Kidney epithelial cell (primary cell): Measurements from ENCODE around the gene RTN3. TPM values are rescaled to one million over a fixed set of nuclear protein-coding genes. Genes with fewer than 3 reads are reported as not detected.

ENCODE experiments used
- DNase-seq: peaks from one replicate; pipeline ENCODE4 v3.0.0-alpha.2; 2010; ENCODE audit warnings: low read depth
- H3K27me3 ChIP-seq: 2 replicates; pipeline ENCODE4 v1.6.0; 2011; ENCODE audit warnings: low read length; ENCODE audit not compliant: control insufficient read depth, insufficient read depth
- H3K36me3 ChIP-seq: 2 replicates; pipeline ENCODE4 v1.5.1; 2011; ENCODE audit warnings: low read length; ENCODE audit not compliant: control insufficient read depth, insufficient read depth
- H3K4me3 ChIP-seq: 2 replicates; pipeline ENCODE4 v1.5.1; 2011; ENCODE audit warnings: low read depth, mild to moderate bottlenecking, control low read depth, low read length
- CTCF ChIP-seq: IDR thresholded peaks from 2 replicates; pipeline ENCODE4 v1.5.1; 2011; ENCODE audit warnings: mild to moderate bottlenecking, moderate library complexity, low read length, control low read depth, inconsistent platforms; ENCODE audit not compliant: insufficient read depth, poor library complexity, severe bottlenecking
- total RNA-seq: library from RNA; depleted of rRNA; stranded (reverse); fragments of >200 nt; gene quantifications from 2 replicates; pipeline ENCODE4 v1.2.3, GENCODE V29; 2015

The RTN3 gene
- total RNA-seq, 1 donor from 2014 or later, result 107 TPM

DNA sequence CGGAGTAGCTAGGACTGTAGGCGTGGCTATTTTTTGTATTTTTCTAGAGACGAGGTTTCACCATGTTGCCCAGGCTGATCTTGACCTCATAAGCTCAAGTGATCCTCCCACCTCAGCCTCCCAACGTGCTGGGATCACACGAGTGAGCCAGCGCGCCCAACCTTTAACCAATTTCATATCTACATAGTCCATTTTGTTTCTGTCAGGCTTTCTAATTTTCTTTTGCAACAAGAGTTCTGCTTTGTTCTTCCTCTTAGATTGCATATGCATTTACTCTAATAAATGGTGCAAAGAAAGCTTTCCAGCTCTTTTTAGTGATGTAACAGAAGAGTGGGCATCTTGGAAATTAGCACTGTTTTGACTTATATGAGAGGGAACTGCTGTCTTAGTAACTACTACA is 13.3 kb downstream of the RTN3 start:
- Histone ChIP-seq H3K36me3 (no peaks in the 10 kb centered on the region), H3K4me3 (no peak overlapping the region), H3K27me3 (no peaks in the 10 kb centered on the region)
- no peak for DNase-seq
- no peak for TF ChIP-seq CTCF

- no peak for TF ChIP-seq CTCF
- no peaks in the 10 kb centered on the region for H3K36me3 ChIP-seq
- no peak overlapping the region for H3K4me3 ChIP-seq
- no peak for DNase-seq
- no peaks in the 10 kb centered on the region for H3K27me3 ChIP-seq
Measured at GRCh38 chr11:63698976-63699733, 17.9 kb downstream of the RTN3 start.

GRCh38 chr11:63699896-63700295 is 18.6 kb downstream of the RTN3 start:
- TF ChIP-seq CTCF, result no peak
- no peaks in the 10 kb centered on the region for H3K27me3 ChIP-seq

GRCh38 chr11:63705526-63705925 is 24.2 kb downstream of the RTN3 start:
- Histone ChIP-seq H3K36me3 (no peaks in the 10 kb centered on the region), H3K27me3 (no peaks in the 10 kb centered on the region), H3K4me3 (no peak overlapping the region)
- DNase-seq, result no peak
- TF ChIP-seq CTCF, result no peak

More at GRCh38 chr11:63699896-63700295, 18.6 kb downstream of the RTN3 start:
- no peak for DNase-seq
- Histone ChIP-seq H3K36me3 (no peaks in the 10 kb centered on the region), H3K4me3 (no peak overlapping the region)

DNA sequence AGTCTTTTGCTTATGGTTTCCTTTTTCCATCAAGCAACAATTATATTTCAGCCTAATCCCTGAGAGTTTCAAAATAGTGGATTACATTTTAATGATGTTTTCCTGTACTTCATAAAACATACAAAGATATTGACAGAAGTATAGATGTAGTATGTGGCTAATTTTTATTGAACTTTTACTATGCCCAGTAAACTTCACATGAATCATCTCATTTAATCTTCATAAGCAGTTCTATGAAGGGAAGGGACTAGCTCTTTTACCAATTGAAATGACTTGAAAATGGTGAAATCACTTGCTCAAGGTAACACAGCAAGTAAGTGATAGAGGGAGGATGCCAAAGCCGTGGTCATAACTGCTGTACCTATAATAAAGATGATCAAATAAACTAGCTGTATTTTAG is 27.5 kb downstream of the RTN3 start:
- no peak overlapping the region for H3K4me3 ChIP-seq
- TF ChIP-seq CTCF, result no peak
- no peak for DNase-seq
- H3K36me3 ChIP-seq, result no peaks in the 10 kb centered on the region
- H3K27me3 ChIP-seq, result no peaks in the 10 kb centered on the region

GRCh38 chr11:63709336-63709884 is 28.1 kb downstream of the RTN3 start:
- H3K27me3 ChIP-seq, result no peaks in the 10 kb centered on the region
- no peak overlapping the region for H3K4me3 ChIP-seq
- no peaks in the 10 kb centered on the region for H3K36me3 ChIP-seq
- no peak for TF ChIP-seq CTCF
- DNase-seq, result no peak
